ENCODE results near the gene DRC3. TPM values are rescaled to one million over a fixed set of nuclear protein-coding genes. Genes with fewer than 3 reads are reported as not detected.

The DRC3 gene
- total and polyA plus RNA-seq, 2 donors (not counting 1 experiment from before 2014, with no cell fraction given) = 0.17 TPM; not detected in 1

GRCh38 chr17:18064053-18064452 lies 91.4 kb downstream of the DRC3 start:
- TF ChIP-seq EZH2 (IDR thresholded peaks at IDR 0.05; ENCODE audit: borderline replicate concordance, insufficient read depth, low read depth, low read length, poor library complexity, severe bottlenecking) (no peak), CTCF (IDR thresholded peaks at IDR 0.05) (no peak)
- H3K79me2 ChIP-seq (ENCODE audit: control insufficient read depth, insufficient read depth, low read length) = no peaks in the 10 kb centered on the region
- no peaks in the 10 kb centered on the region for H3K27me3 ChIP-seq (replicated peaks in 1 of 4; ENCODE audit: control extremely low read depth in 1 of 4, control insufficient read depth in 3 of 4, insufficient read depth in 4 of 4, low read length in 3 of 4)
- H3K4me1 ChIP-seq (ENCODE audit: control insufficient read depth in 2 of 2, insufficient read depth in 2 of 2, low read length in 2 of 2) = no peaks in the 10 kb centered on the region
- H4K20me1 ChIP-seq (ENCODE audit: control insufficient read depth, insufficient read depth, low read length, poor library complexity, severe bottlenecking) = no peaks in the 10 kb centered on the region
- no peak overlapping the region for H3K4me2 ChIP-seq (replicated peaks; ENCODE audit: low read depth, low read length, poor library complexity, severe bottlenecking)
- no peak overlapping the region for H2AFZ ChIP-seq (ENCODE audit: insufficient read depth, low read depth, low read length, poor library complexity, severe bottlenecking)
- no CpG with 5 or more reads among the region's 2 CpGs for WGBS (ENCODE audit: insufficient coverage)
- Mint-ChIP-seq H3K4me3 (no peak overlapping the region), H3K9me3 (ENCODE audit: insufficient read depth) (no peaks in the 10 kb centered on the region), H3K27me3 (no peaks in the 10 kb centered on the region), H3K4me1 (no peaks in the 10 kb centered on the region), H3K27ac (no peak overlapping the region)
- peaks cover 4 to 40% of the 10 kb centered on the region in 2 experiments for H3K36me3 ChIP-seq (replicated peaks in 1 of 2; ENCODE audit: control extremely low read depth in 1 of 2, control insufficient read depth in 1 of 2, extremely low read depth in 1 of 2, insufficient read depth in 2 of 2, low read length in 1 of 2)
- H3K4me3 ChIP-seq (ENCODE audit: control extremely low read depth in 1 of 5, extremely low read depth in 1 of 5, insufficient read depth in 1 of 5, low read depth in 2 of 5, low read length in 4 of 5) = no peak overlapping the region
- no peak overlapping the region for H3K27ac ChIP-seq (ENCODE audit: low read length in 2 of 2)
- intact Hi-C loops (cut with micrococcal nuclease) = no loop called here
- H3K9ac ChIP-seq (ENCODE audit: low read length) = no peak overlapping the region
- CTCF ChIA-PET = no interaction called here
- POLR2A ChIA-PET = no interaction called here
- ATAC-seq (ENCODE audit: low read depth) = no peak
- H3K9me3 ChIP-seq (ENCODE audit: control extremely low read depth in 1 of 3, control insufficient read depth in 2 of 3, insufficient read depth in 1 of 3, low read length in 2 of 3) = no peaks in the 10 kb centered on the region
- DNase-seq = no peak

GRCh38 chr17:18065546-18065945 lies 92.9 kb downstream of the DRC3 start:
- Histone ChIP-seq H4K20me1 (ENCODE audit: control insufficient read depth, insufficient read depth, low read length, poor library complexity, severe bottlenecking) (no peaks in the 10 kb centered on the region), H3K9ac (ENCODE audit: low read length) (no peak overlapping the region), H3K27me3 (replicated peaks in 1 of 4; ENCODE audit: control extremely low read depth in 1 of 4, control insufficient read depth in 3 of 4, insufficient read depth in 4 of 4, low read length in 3 of 4) (no peaks in the 10 kb centered on the region), H2AFZ (ENCODE audit: insufficient read depth, low read depth, low read length, poor library complexity, severe bottlenecking) (no peak overlapping the region), H3K4me3 (ENCODE audit: control extremely low read depth in 1 of 5, extremely low read depth in 1 of 5, insufficient read depth in 1 of 5, low read depth in 2 of 5, low read length in 4 of 5) (no peak overlapping the region), H3K27ac (ENCODE audit: low read length in 2 of 2) (no peak overlapping the region), H3K4me1 (ENCODE audit: control insufficient read depth in 2 of 2, insufficient read depth in 2 of 2, low read length in 2 of 2) (no peaks in the 10 kb centered on the region), H3K36me3 (replicated peaks in 1 of 2; ENCODE audit: control extremely low read depth in 1 of 2, control insufficient read depth in 1 of 2, extremely low read depth in 1 of 2, insufficient read depth in 2 of 2, low read length in 1 of 2) (peaks cover 4 to 33% of the 10 kb centered on the region in 2 experiments), H3K79me2 (ENCODE audit: control insufficient read depth, insufficient read depth, low read length) (no peaks in the 10 kb centered on the region), H3K4me2 (replicated peaks; ENCODE audit: low read depth, low read length, poor library complexity, severe bottlenecking) (no peak overlapping the region), H3K9me3 (ENCODE audit: control extremely low read depth in 1 of 3, control insufficient read depth in 2 of 3, insufficient read depth in 1 of 3, low read length in 2 of 3) (no peaks in the 10 kb centered on the region)
- TF ChIP-seq EZH2 (IDR thresholded peaks at IDR 0.05; ENCODE audit: borderline replicate concordance, insufficient read depth, low read depth, low read length, poor library complexity, severe bottlenecking) (no peak), CTCF (IDR thresholded peaks at IDR 0.05) (no peak)
- no peak overlapping the region for H3K27ac Mint-ChIP-seq
- H3K4me1 Mint-ChIP-seq = no peaks in the 10 kb centered on the region
- no peak overlapping the region for H3K4me3 Mint-ChIP-seq
- intact Hi-C loops (cut with micrococcal nuclease) = no loop called here
- ChIA-PET CTCF (no interaction called here), POLR2A (no interaction called here)
- WGBS (ENCODE audit: insufficient coverage) = 98% methylated on average over 11 of the region's 11 CpGs
- no peaks in the 10 kb centered on the region for H3K27me3 Mint-ChIP-seq
- no peaks in the 10 kb centered on the region for H3K9me3 Mint-ChIP-seq (ENCODE audit: insufficient read depth)
- DNase-seq = no peak
- ATAC-seq (ENCODE audit: low read depth) = no peak

Other genes with a start within 250 kb of the DRC3 start
- gene SREBF1, start 135.9 kb upstream of the DRC3 start, total RNA-seq = 21.6 and 22.3 TPM in 2 replicates
- 34.9 and 80.1 TPM in 2 replicates for gene SREBF1, start 135.9 kb upstream of the DRC3 start, polyA plus RNA-seq
- gene TOM1L2, start 462 bp upstream of the DRC3 start, total RNA-seq = 29.7 and 34.4 TPM in 2 replicates
- 25.1 and 27.8 TPM in 2 replicates for gene TOM1L2, start 462 bp upstream of the DRC3 start, polyA plus RNA-seq
- 73.5 and 79.5 TPM in 2 replicates for gene ATPAF2, start 66.3 kb downstream of the DRC3 start, total RNA-seq
- 60.5 and 70.5 TPM in 2 replicates for gene ATPAF2, start 66.3 kb downstream of the DRC3 start, polyA plus RNA-seq
- gene GID4, start 66.5 kb downstream of the DRC3 start, total RNA-seq = 11.6 and 11.8 TPM in 2 replicates
- gene GID4, start 66.5 kb downstream of the DRC3 start, polyA plus RNA-seq = 4.9 and 5.6 TPM in 2 replicates
- gene DRG2, start 115.1 kb downstream of the DRC3 start, total RNA-seq = 67.8 and 73.1 TPM in 2 replicates
- 56.9 and 58.7 TPM in 2 replicates for gene DRG2, start 115.1 kb downstream of the DRC3 start, polyA plus RNA-seq
- gene MYO15A, start 135.9 kb downstream of the DRC3 start, total RNA-seq = 1.5 and 2.5 TPM in 2 replicates
- gene MYO15A, start 135.9 kb downstream of the DRC3 start, polyA plus RNA-seq = 1.7 and 3.1 TPM in 2 replicates
- gene ALKBH5, start 211.0 kb downstream of the DRC3 start, total RNA-seq = 103 and 104 TPM in 2 replicates
- gene ALKBH5, start 211.0 kb downstream of the DRC3 start, polyA plus RNA-seq = 63.3 and 97.4 TPM in 2 replicates

Data from B cell (primary cell).